Chondrocyte (in vitro differentiated cells): Measurements from ENCODE around the gene FRMD6. TPM values are rescaled to one million over a fixed set of nuclear protein-coding genes. Genes with fewer than 3 reads are reported as not detected.

Experiments
- DNase-seq: peaks from one replicate; pipeline ENCODE4 v3.0.0; 2021; ENCODE audit warnings: mixed read lengths, low spot score
- H3K27ac Mint-ChIP-seq: one replicate; pipeline ENCODE4 v1.8.0; 2021; ENCODE audit warnings: mild to moderate bottlenecking, moderate library complexity, mixed read lengths; ENCODE audit not compliant: unreplicated experiment
- H3K27me3 Mint-ChIP-seq: 2 replicates; pipeline ENCODE4 v1.8.0; 2021; ENCODE audit warnings: low read depth, mixed read lengths
- H3K36me3 Mint-ChIP-seq: 2 replicates; pipeline ENCODE4 v1.8.0; 2021; ENCODE audit warnings: low read depth, mixed read lengths
- H3K4me1 Mint-ChIP-seq: 2 replicates; pipeline ENCODE4 v1.8.0; 2021; ENCODE audit warnings: low read depth, mild to moderate bottlenecking, mixed read lengths
- H3K4me3 Mint-ChIP-seq: one replicate; pipeline ENCODE4 v1.8.0; 2021; ENCODE audit warnings: mild to moderate bottlenecking, moderate library complexity, mixed read lengths; ENCODE audit not compliant: unreplicated experiment
- H3K9me3 Mint-ChIP-seq: 2 replicates; pipeline ENCODE4 v1.8.0; 2021; ENCODE audit warnings: low read depth, mixed read lengths
- total RNA-seq: library from RNA; stranded (reverse); gene quantifications from 3 replicates; pipeline ENCODE4 v1.2.1, GENCODE V29; 2021
- TF ChIP-seq, protein P1 (sequence below): fragments of 200-600 bp; sonication (generic); IDR thresholded peaks from 2 replicates; pipeline ENCODE4 v1.5.0; 2021; ENCODE audit warnings: antibody characterized with exemption, mild to moderate bottlenecking, moderate library complexity

The FRMD6 gene
- total RNA-seq, 1 donor from 2014 or later = 135 TPM

GRCh38 chr14:51613416-51613815 is 38.3 kb upstream of the FRMD6 start:
- H3K36me3 Mint-ChIP-seq = no peaks in the 10 kb centered on the region
- no peaks in the 10 kb centered on the region for H3K27me3 Mint-ChIP-seq
- H3K4me1 Mint-ChIP-seq = peaks cover 39% of the 10 kb centered on the region
- TF ChIP-seq, protein P1, sequence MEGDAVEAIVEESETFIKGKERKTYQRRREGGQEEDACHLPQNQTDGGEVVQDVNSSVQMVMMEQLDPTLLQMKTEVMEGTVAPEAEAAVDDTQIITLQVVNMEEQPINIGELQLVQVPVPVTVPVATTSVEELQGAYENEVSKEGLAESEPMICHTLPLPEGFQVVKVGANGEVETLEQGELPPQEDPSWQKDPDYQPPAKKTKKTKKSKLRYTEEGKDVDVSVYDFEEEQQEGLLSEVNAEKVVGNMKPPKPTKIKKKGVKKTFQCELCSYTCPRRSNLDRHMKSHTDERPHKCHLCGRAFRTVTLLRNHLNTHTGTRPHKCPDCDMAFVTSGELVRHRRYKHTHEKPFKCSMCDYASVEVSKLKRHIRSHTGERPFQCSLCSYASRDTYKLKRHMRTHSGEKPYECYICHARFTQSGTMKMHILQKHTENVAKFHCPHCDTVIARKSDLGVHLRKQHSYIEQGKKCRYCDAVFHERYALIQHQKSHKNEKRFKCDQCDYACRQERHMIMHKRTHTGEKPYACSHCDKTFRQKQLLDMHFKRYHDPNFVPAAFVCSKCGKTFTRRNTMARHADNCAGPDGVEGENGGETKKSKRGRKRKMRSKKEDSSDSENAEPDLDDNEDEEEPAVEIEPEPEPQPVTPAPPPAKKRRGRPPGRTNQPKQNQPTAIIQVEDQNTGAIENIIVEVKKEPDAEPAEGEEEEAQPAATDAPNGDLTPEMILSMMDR = no peak
- no peak overlapping the region for H3K4me3 Mint-ChIP-seq
- H3K9me3 Mint-ChIP-seq = no peaks in the 10 kb centered on the region
- no peak overlapping the region for H3K27ac Mint-ChIP-seq
- DNase-seq = no peak

GRCh38 chr14:51614707-51615106 is 37.0 kb upstream of the FRMD6 start:
- no peaks in the 10 kb centered on the region for H3K9me3 Mint-ChIP-seq
- peaks cover 28% of the 10 kb centered on the region for H3K4me1 Mint-ChIP-seq
- H3K27ac Mint-ChIP-seq = no peak overlapping the region
- no peaks in the 10 kb centered on the region for H3K36me3 Mint-ChIP-seq
- DNase-seq = no peak
- H3K27me3 Mint-ChIP-seq = no peaks in the 10 kb centered on the region
- no peak overlapping the region for H3K4me3 Mint-ChIP-seq
- TF ChIP-seq, protein P1 = no peak

DNA sequence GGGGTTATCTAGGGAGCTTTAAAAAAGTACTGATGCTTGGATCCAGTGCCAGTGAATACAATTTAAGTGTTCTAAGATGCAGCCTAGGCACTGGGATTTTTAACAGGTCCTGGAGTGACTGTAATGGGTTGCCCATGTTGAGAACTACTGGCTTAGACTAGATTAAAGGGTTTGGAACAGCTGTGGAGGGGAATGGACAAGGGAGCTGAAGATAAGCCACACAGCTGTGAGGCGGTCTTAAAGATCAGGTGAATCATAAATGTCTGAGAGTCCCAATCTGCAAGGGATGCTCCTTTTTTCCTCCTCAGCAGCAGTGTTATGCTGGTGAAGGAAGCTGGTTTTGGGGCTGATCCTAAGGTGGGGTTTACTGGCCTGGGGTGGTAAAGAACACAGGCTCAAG is 35.5 kb upstream of the FRMD6 start:
- Mint-ChIP-seq H3K4me3 (no peak overlapping the region), H3K36me3 (no peaks in the 10 kb centered on the region), H3K9me3 (no peaks in the 10 kb centered on the region), H3K27ac (no peak overlapping the region), H3K4me1 (peaks cover 21% of the 10 kb centered on the region), H3K27me3 (no peaks in the 10 kb centered on the region)
- TF ChIP-seq, protein P1 = no peak
- DNase-seq = no peak

DNA sequence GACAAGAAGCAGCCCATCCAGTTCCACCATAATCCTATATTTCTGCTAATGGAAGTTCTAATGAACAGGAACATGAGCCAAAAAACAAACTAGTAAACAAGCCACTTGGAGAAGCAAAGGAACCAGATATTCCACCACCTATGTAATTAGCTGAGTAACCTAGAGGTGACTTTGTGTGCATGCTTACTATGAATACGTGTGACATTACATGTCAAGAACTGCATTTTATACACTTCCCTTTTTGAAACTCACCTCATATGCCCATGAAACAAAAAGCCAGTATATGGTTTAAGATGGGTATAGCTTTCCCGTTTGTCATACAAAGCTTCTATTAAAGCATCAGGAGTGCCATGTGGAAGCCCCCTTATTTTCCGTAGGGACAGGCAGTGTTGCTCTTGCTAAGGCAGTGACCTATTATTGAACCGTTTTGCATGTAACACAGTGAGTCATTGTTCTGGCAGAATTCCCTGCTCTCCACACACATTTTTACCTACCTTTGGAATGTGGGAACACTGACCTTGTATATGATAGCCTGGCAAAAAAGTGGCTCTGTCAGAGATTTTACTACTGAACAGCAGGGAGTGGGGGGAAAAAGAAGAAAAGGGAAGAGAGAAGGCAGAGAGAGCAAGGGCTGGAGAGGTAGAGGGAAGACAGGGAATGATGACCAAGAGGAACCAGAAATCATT is 34.8 kb upstream of the FRMD6 start:
- peak overlapping the region; percentile 52 for H3K27ac Mint-ChIP-seq
- H3K4me3 Mint-ChIP-seq = peak overlapping the region; percentile 37
- DNase-seq = no peak

GRCh38 chr14:51619561-51619960 is 32.1 kb upstream of the FRMD6 start:
- H3K4me1 Mint-ChIP-seq = peaks cover 28% of the 10 kb centered on the region
- TF ChIP-seq, protein P1 = no peak
- peaks cover 3% of the 10 kb centered on the region for H3K9me3 Mint-ChIP-seq
- H3K4me3 Mint-ChIP-seq = no peak overlapping the region
- H3K27me3 Mint-ChIP-seq = no peaks in the 10 kb centered on the region
- no peaks in the 10 kb centered on the region for H3K36me3 Mint-ChIP-seq
- no peak for DNase-seq
- H3K27ac Mint-ChIP-seq = no peak overlapping the region

More for the DNA sequence above, 34.8 kb upstream of the FRMD6 start:
- TF ChIP-seq, protein P1 = no peak
- no peaks in the 10 kb centered on the region for H3K36me3 Mint-ChIP-seq
- no peaks in the 10 kb centered on the region for H3K9me3 Mint-ChIP-seq
- no peaks in the 10 kb centered on the region for H3K27me3 Mint-ChIP-seq
- peaks cover 21% of the 10 kb centered on the region for H3K4me1 Mint-ChIP-seq
